Trophoblast cell (in vitro differentiated cells and primary cell): ENCODE measurements around the gene TYW1B.
"Not testable (repeated sequence)": the region's sequence is repeated elsewhere in the genome, so short reads cannot be mapped to it uniquely, and the experiment has no call there.

Experiments used
- DNase-seq, 2 donors: peaks; one replicate each; pipeline ENCODE4 v3.0.0-alpha.2; 2016
- H2AFZ ChIP-seq: 2 replicates; pipeline ENCODE4 v1.6.1; 2013; ENCODE audit warnings: low read length, moderate library complexity, mild to moderate bottlenecking; ENCODE audit not compliant: insufficient read depth, poor library complexity
- H2AK5ac ChIP-seq: 2 replicates; pipeline ENCODE4 v1.6.1; 2013; ENCODE audit warnings: mild to moderate bottlenecking, low read length
- H2BK120ac ChIP-seq: 2 replicates; pipeline ENCODE4 v1.6.1; 2013; ENCODE audit warnings: low read length, mild to moderate bottlenecking, moderate library complexity; ENCODE audit not compliant: insufficient read depth, poor library complexity
- H2BK12ac ChIP-seq: 2 replicates; pipeline ENCODE4 v1.6.1; 2013; ENCODE audit warnings: mild to moderate bottlenecking, low read length, moderate library complexity
- H2BK5ac ChIP-seq: 2 replicates; pipeline ENCODE4 v1.6.1; 2013; ENCODE audit warnings: low read length, low read depth, moderate library complexity, mild to moderate bottlenecking; ENCODE audit not compliant: poor library complexity
- H3K14ac ChIP-seq: 2 replicates; pipeline ENCODE4 v1.6.1; 2013; ENCODE audit warnings: mild to moderate bottlenecking, low read length
- H3K18ac ChIP-seq: 2 replicates; pipeline ENCODE4 v1.6.1; 2013; ENCODE audit warnings: mild to moderate bottlenecking, low read length
- H3K23ac ChIP-seq: 2 replicates; pipeline ENCODE4 v1.6.1; 2013; ENCODE audit warnings: low read length
- H3K27ac ChIP-seq: 2 replicates; pipeline ENCODE4 v1.5.1; 2013; ENCODE audit warnings: low read depth, mild to moderate bottlenecking, inconsistent platforms, low read length, moderate library complexity
- H3K27me3 ChIP-seq: 2 replicates; pipeline ENCODE4 v1.6.1; 2013; ENCODE audit warnings: inconsistent platforms, mild to moderate bottlenecking, low read length, moderate library complexity; ENCODE audit not compliant: insufficient read depth
- H3K36me3 ChIP-seq, 2 experiments: 1 replicate in 1 of 2; 2 replicates in 1 of 2; pipeline ENCODE4 v1.6.1; 2013; ENCODE audit warnings: low read length in 2 of 2, mild to moderate bottlenecking in 2 of 2, moderate library complexity in 1 of 2; ENCODE audit not compliant: insufficient read depth in 2 of 2, control insufficient read depth in 1 of 2
- H3K4ac ChIP-seq: 2 replicates; pipeline ENCODE4 v1.6.1; 2013; ENCODE audit warnings: low read depth, mild to moderate bottlenecking, low read length, moderate library complexity
- H3K4me1 ChIP-seq, 2 experiments: 1 replicate in 1 of 2; 2 replicates in 1 of 2; pipeline ENCODE4 v1.6.1; 2013; ENCODE audit warnings: low read length in 2 of 2, mild to moderate bottlenecking in 2 of 2, moderate library complexity in 1 of 2; ENCODE audit not compliant: insufficient read depth in 2 of 2, control insufficient read depth in 1 of 2
- H3K4me2 ChIP-seq: 2 replicates; pipeline ENCODE4 v1.6.1; 2013; ENCODE audit warnings: inconsistent platforms, mild to moderate bottlenecking, low read length, moderate library complexity
- H3K4me3 ChIP-seq: 2 replicates; pipeline ENCODE4 v1.5.1; 2013; ENCODE audit warnings: mild to moderate bottlenecking, low read depth, low read length, inconsistent platforms
- H3K79me1 ChIP-seq: one replicate; pipeline ENCODE4 v1.6.1; 2013; ENCODE audit warnings: low read length
- H3K79me2 ChIP-seq: 2 replicates; pipeline ENCODE4 v1.6.1; 2013; ENCODE audit warnings: low read length, mild to moderate bottlenecking; ENCODE audit not compliant: control insufficient read depth, insufficient read depth, poor library complexity
- H3K9ac ChIP-seq: 2 replicates; pipeline ENCODE4 v1.6.1; 2013; ENCODE audit warnings: mild to moderate bottlenecking, low read length
- H3K9me3 ChIP-seq: 2 replicates; pipeline ENCODE4 v1.6.1; 2013; ENCODE audit warnings: low read depth, mild to moderate bottlenecking, control low read depth, inconsistent platforms, low read length; ENCODE audit not compliant: insufficient read depth
- H4K12ac ChIP-seq: 2 replicates; pipeline ENCODE4 v1.6.1; 2013; ENCODE audit warnings: low read depth, mild to moderate bottlenecking, low read length, moderate library complexity
- H4K8ac ChIP-seq: 2 replicates; pipeline ENCODE4 v1.6.1; 2013; ENCODE audit warnings: low read depth, mild to moderate bottlenecking, low read length, moderate library complexity
- H4K91ac ChIP-seq: one replicate; pipeline ENCODE4 v1.6.1; 2013; ENCODE audit warnings: low read depth, mild to moderate bottlenecking, low read length, moderate library complexity
- WGBS: extraction: QIAGEN DNeasy Blood & Tissue Kit; methylation state at CpG from one replicate; pipeline ENCODE4 v1.1.7; 2013; ENCODE audit warnings: missing lambda C conversion rate; ENCODE audit not compliant: insufficient read length, insufficient coverage; ENCODE audit errors: extremely low coverage; 5-methylcytosine and 5-hydroxymethylcytosine counted together

TYW1B gene

GRCh38 chr7:72705693-72706092 lies 122.3 kb downstream of the TYW1B start:
- not testable (repeated sequence) for H3K79me1 ChIP-seq, H4K12ac ChIP-seq, H3K4ac ChIP-seq, H3K14ac ChIP-seq, H3K27me3 ChIP-seq, H3K79me2 ChIP-seq, H3K18ac ChIP-seq, H3K4me2 ChIP-seq, H2BK5ac ChIP-seq, H3K4me3 ChIP-seq, H2AK5ac ChIP-seq, H4K8ac ChIP-seq, H3K36me3 ChIP-seq, H3K27ac ChIP-seq, H4K91ac ChIP-seq, H3K9ac ChIP-seq, H2BK12ac ChIP-seq, H3K9me3 ChIP-seq, H2BK120ac ChIP-seq, H3K4me1 ChIP-seq, H3K23ac ChIP-seq, H2AFZ ChIP-seq
- WGBS = no CpG with 5 or more reads among the region's 4 CpGs
- DNase-seq = peak; percentile 24 to 68

- H2BK120ac ChIP-seq = no peak overlapping the region
- H3K4me3 ChIP-seq = no peak overlapping the region
- H3K36me3 ChIP-seq = peaks cover 0 to 3% of the 10 kb centered on the region in 2 experiments
- no peak overlapping the region for H4K12ac ChIP-seq
- H3K27ac ChIP-seq = no peak overlapping the region
- H3K9ac ChIP-seq = no peak overlapping the region
- H4K91ac ChIP-seq = no peak overlapping the region
- WGBS = no CpG with 5 or more reads among the region's 3 CpGs
- no peak overlapping the region for H2BK12ac ChIP-seq
- no peak overlapping the region for H3K23ac ChIP-seq
- no peak overlapping the region for H2BK5ac ChIP-seq
- no peaks in the 10 kb centered on the region for H3K9me3 ChIP-seq
- no peaks in the 10 kb centered on the region for H3K79me2 ChIP-seq
- H3K18ac ChIP-seq = no peak overlapping the region
- H3K79me1 ChIP-seq = no peaks in the 10 kb centered on the region
- no peak overlapping the region for H4K8ac ChIP-seq
- no peak overlapping the region for H2AFZ ChIP-seq
- H3K14ac ChIP-seq = no peak overlapping the region
- H3K27me3 ChIP-seq = no peaks in the 10 kb centered on the region
- DNase-seq = no peak
- H2AK5ac ChIP-seq = no peak overlapping the region
- no peak overlapping the region for H3K4ac ChIP-seq
- H3K4me1 ChIP-seq = peaks cover 3% of the 10 kb centered on the region in 2 experiments
- no peak overlapping the region for H3K4me2 ChIP-seq
Observed at GRCh38 chr7:72704894-72705293, 123.1 kb downstream of the TYW1B start.

DNA sequence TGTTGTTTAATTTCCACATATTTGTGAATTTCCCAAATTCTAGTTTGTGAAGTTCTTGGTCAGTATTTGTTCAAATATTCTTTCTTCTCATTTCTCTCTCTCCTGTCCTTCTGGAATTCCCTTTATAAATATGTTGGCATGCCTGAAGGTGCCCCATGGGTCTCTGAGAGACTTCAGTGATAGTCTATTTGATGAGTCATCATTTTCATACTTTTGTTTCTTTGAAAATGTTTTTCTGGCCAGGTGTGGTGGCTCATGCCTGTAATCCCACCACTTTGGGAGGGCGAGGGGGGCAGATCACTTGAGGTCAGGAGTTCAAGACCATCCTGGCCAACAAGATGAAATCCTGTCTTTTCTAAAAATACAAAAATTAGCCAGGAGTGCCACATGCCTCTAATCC lies 127.5 kb downstream of the TYW1B start:
- H3K79me1 ChIP-seq, H4K12ac ChIP-seq, H4K8ac ChIP-seq, H3K14ac ChIP-seq, H3K9ac ChIP-seq, H2AFZ ChIP-seq, H2BK12ac ChIP-seq, H3K4ac ChIP-seq, H4K91ac ChIP-seq, H3K79me2 ChIP-seq, H3K9me3 ChIP-seq, H2BK5ac ChIP-seq, H3K4me3 ChIP-seq, H3K23ac ChIP-seq, H3K4me2 ChIP-seq, DNase-seq, H2BK120ac ChIP-seq, H3K27me3 ChIP-seq, H3K36me3 ChIP-seq, H3K4me1 ChIP-seq, H3K27ac ChIP-seq, H3K18ac ChIP-seq, H2AK5ac ChIP-seq: not testable (repeated sequence)
- WGBS = no CpG with 5 or more reads among the region's 1 CpG

DNA sequence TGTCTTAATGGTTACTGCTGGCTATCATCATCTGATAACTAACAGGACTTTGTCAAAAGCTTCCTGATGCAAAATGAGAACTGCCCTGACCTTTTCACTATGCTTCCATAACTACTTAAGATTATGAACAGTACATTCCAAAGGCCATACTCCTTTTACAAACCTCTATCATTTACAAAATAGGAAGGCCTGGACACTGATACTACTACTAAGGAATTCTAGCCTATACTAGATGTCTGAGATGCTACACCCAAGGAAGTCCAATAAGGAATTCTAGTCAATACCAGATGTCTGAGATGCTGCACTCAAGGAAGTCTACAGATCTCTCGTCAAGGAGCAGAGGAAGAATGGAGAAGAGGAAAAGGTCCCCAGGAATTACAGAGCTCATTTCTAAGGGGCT lies 130.9 kb downstream of the TYW1B start:
- not testable (repeated sequence) for H3K4me2 ChIP-seq, H3K36me3 ChIP-seq

More for the DNA sequence above, 130.9 kb downstream of the TYW1B start:
- not testable (repeated sequence) for H3K4ac ChIP-seq, H2BK120ac ChIP-seq, H4K12ac ChIP-seq, H3K9me3 ChIP-seq, H3K9ac ChIP-seq, H3K23ac ChIP-seq, H3K27me3 ChIP-seq, H2BK5ac ChIP-seq, H4K91ac ChIP-seq, H4K8ac ChIP-seq, H3K14ac ChIP-seq, H3K79me2 ChIP-seq, H2AFZ ChIP-seq, H3K4me3 ChIP-seq, H2AK5ac ChIP-seq, H2BK12ac ChIP-seq, H3K4me1 ChIP-seq, H3K79me1 ChIP-seq, H3K18ac ChIP-seq
- no CpG with 5 or more reads among the region's 1 CpG for WGBS
- peak in 1 of 2 donors; percentile 11 for DNase-seq
- H3K27ac ChIP-seq = peak overlapping the region; percentile 53
